Stimulated activated memory B cell treated with anti-CD40 and anti-IgM and Interleukin-4, amounts not matched to agents 10 μg/mL and 1 μg/mL and 100 μg/mL, for 72 hours (primary cell): ENCODE data around the gene BICD2.
"Not testable (repeated sequence)": the region's sequence is repeated elsewhere in the genome, so short reads cannot be mapped to it uniquely, and the experiment has no call there.

Source experiments
- ATAC-seq: fragments of 150-1000 bp; cut with Tn5 transposase; 2 replicates; pipeline ENCODE4 v1.10.0; 2021
- H3K27ac Mint-ChIP-seq: one replicate; pipeline ENCODE4 v1.8.0; 2022; ENCODE audit warnings: mild to moderate bottlenecking, mixed read lengths
- H3K27me3 Mint-ChIP-seq: one replicate; pipeline ENCODE4 v1.8.0; 2022; ENCODE audit warnings: mixed read lengths
- H3K36me3 Mint-ChIP-seq: one replicate; pipeline ENCODE4 v1.8.0; 2022; ENCODE audit warnings: mixed read lengths
- H3K4me1 Mint-ChIP-seq: one replicate; pipeline ENCODE4 v1.8.0; 2022; ENCODE audit warnings: mixed read lengths
- H3K4me3 Mint-ChIP-seq: one replicate; pipeline ENCODE4 v1.8.0; 2022; ENCODE audit warnings: mild to moderate bottlenecking, moderate library complexity, mixed read lengths
- H3K9me3 Mint-ChIP-seq: one replicate; pipeline ENCODE4 v1.8.0; 2022; ENCODE audit warnings: mixed read lengths

BICD2 gene

DNA sequence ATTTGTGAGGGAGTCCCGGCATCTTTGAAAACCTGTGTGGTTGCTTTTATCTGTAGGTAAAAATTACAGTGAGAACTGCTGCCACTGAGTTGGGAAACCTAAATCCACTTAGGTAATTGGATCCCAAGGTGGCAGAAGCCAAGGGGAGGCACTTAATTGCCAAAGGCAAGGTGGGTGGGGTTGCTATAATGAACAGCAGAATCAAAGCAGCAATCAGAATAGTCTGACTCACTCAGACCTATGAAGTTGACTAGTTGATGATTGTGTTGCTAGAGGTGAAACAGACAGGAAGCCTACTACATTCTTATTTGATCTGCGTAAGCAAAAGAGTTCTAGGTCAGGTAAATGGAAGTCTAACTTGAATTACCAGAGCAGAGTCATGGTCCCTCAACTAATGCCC, 17.3 kb upstream of the BICD2 start:
- no peak for ATAC-seq
- Mint-ChIP-seq H3K4me3 (no peak overlapping the region), H3K9me3 (peaks cover 9% of the 10 kb centered on the region), H3K4me1 (no peaks in the 10 kb centered on the region), H3K27me3 (peaks cover 10% of the 10 kb centered on the region), H3K27ac (no peak overlapping the region), H3K36me3 (no peaks in the 10 kb centered on the region)

DNA sequence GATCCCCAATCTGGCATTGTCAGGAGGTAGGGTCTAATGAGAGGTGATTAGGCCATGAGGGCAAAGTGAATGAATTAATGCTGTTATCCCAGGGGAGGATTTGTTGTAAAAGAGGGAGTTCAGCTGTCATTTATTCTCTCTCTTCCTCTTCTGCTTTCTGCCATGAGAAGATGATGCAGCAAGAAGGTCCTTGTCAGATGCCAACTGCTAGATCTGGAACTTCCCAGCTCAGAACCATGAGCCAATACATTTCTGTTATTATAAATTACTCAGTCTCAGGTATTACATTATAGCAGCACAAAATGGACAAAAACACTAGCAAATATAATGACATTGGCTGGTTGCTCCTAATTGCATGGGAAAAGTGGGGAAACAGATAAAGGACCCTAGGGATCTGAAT, 15.6 kb upstream of the BICD2 start:
- no peaks in the 10 kb centered on the region for H3K36me3 Mint-ChIP-seq
- H3K9me3 Mint-ChIP-seq: no peaks in the 10 kb centered on the region
- no peaks in the 10 kb centered on the region for H3K27me3 Mint-ChIP-seq
- H3K27ac Mint-ChIP-seq: no peak overlapping the region
- no peaks in the 10 kb centered on the region for H3K4me1 Mint-ChIP-seq
- no peak for ATAC-seq
- H3K4me3 Mint-ChIP-seq: no peak overlapping the region

DNA sequence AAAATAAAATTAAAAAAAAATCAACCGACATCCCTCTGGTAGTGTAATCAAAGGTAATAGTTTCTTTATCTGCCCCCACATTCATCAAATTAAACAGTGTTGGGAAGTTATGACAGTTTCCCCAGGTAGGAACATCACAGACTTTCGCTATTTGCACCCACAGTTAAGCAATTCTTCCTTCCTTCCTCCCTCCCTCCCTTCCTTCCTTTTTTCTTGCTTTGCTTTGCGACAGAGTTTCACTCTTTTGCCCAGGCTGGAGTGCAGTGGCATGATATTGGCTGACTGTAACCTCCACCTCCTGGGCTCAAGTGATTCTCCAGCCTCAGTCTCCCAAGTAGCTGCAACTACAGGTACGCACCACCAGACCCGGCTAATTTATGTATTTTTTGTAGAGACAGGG, 10.8 kb upstream of the BICD2 start:
- no peak overlapping the region for H3K4me3 Mint-ChIP-seq
- peaks cover 6% of the 10 kb centered on the region for H3K4me1 Mint-ChIP-seq
- ATAC-seq: no peak
- no peaks in the 10 kb centered on the region for H3K9me3 Mint-ChIP-seq
- no peak overlapping the region for H3K27ac Mint-ChIP-seq
- no peaks in the 10 kb centered on the region for H3K27me3 Mint-ChIP-seq
- no peaks in the 10 kb centered on the region for H3K36me3 Mint-ChIP-seq

DNA sequence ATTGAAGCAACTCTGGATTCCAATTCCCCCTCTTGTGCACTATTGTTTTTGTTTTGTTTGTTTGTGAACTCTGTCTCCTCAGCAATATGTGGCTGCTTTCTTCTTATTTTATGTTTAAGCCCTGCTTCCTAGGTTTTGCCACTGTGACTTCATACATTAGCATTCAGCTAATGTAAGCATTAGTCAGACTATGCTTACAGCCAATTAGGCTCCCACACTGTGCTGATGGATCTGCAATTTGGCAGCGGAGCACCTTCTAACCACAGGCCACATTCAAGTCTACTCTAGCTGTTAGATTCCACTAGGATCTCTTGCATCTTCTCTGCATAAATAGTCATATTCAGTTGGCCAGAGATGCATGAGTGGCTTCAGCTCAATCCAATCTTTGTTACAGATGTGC, 9.6 kb upstream of the BICD2 start:
- no peaks in the 10 kb centered on the region for H3K27me3 Mint-ChIP-seq
- H3K27ac Mint-ChIP-seq: no peak overlapping the region
- H3K9me3 Mint-ChIP-seq: no peaks in the 10 kb centered on the region
- H3K36me3 Mint-ChIP-seq: no peaks in the 10 kb centered on the region
- peaks cover 17% of the 10 kb centered on the region for H3K4me1 Mint-ChIP-seq
- H3K4me3 Mint-ChIP-seq: no peak overlapping the region
- no peak for ATAC-seq

DNA sequence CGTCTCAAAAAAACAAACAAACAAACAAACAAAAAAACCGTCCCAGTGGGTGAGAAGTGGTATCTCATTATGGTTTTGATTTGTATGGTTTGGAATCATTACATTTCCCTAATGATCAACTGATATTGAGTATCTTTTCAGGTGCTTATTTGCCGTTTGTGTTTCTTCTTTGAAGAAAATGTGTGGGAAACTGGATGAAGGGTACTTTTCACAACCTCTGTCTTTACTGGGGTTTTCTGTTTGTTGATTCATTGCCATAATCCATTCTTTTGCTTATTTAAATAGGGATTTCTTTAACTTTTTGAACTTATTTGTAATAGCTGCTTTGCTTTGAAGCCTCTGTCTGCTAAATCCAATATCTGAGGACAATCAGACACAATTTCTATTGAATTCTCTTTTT, 9.2 kb upstream of the BICD2 start:
- Mint-ChIP-seq H3K4me3 (no peak overlapping the region), H3K4me1 (peaks cover 17% of the 10 kb centered on the region), H3K27ac (no peak overlapping the region), H3K27me3 (no peaks in the 10 kb centered on the region), H3K36me3 (no peaks in the 10 kb centered on the region), H3K9me3 (no peaks in the 10 kb centered on the region)
- ATAC-seq: no peak

DNA sequence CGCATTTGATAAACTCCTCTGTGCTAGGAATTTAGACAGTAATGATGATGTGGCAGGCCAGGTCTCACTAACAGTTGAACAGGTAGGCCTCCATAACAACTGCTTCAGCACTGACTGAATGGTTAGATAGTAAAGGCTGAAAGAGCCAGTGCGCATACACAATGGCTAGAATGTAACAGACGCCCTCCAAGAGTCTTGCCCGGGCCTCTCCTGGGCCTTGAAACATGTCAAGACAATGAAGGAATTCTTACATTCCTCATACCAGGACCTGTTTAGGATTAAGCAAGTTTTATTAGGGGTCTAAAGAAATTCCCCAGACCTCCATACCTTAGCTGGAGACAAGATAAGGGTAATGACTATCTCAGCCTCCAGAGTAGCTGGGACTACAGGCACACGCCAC, 6.7 kb upstream of the BICD2 start:
- H3K4me3 Mint-ChIP-seq: no peak overlapping the region
- ATAC-seq: no peak
- H3K27ac Mint-ChIP-seq: peak overlapping the region; percentile 78
- peaks cover 17% of the 10 kb centered on the region for H3K4me1 Mint-ChIP-seq
- no peaks in the 10 kb centered on the region for H3K9me3 Mint-ChIP-seq
- H3K36me3 Mint-ChIP-seq: no peaks in the 10 kb centered on the region
- no peaks in the 10 kb centered on the region for H3K27me3 Mint-ChIP-seq

DNA sequence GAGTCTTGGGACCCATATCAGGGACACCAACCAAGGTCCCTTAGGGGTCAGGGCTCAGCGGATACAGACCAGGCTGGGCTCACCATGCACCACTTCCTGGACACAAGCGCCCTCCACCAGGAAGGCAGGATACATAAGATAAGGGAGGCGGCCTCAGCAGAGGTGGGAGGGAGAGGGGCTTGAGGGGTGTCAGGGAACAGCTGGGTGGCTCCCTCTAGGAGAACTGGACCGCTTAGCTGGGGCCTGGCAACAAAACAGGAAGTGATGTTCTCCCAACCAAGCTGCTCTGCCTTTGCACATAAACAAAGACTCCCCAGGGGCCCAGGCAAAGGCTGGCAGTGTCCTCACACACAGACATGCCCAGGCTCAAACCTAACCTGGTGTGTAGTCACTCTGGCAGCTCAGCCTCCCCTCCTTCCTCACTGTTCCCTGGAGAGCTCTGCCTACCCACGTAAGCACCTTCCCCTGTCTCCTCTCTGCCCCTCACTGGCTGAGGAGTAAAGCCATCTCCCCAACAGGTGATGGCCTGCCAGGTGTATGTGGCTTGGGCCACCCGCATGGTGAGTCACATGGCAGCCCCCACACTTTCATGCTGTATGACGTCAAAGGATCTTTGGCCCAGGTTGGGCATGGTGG, 5.8 kb upstream of the BICD2 start:
- no peaks in the 10 kb centered on the region for H3K36me3 Mint-ChIP-seq
- ATAC-seq: peak; percentile 91
- no peaks in the 10 kb centered on the region for H3K9me3 Mint-ChIP-seq
- H3K27ac Mint-ChIP-seq: peak overlapping the region; percentile 78
- H3K27me3 Mint-ChIP-seq: no peaks in the 10 kb centered on the region
- peaks cover 25% of the 10 kb centered on the region for H3K4me1 Mint-ChIP-seq
- H3K4me3 Mint-ChIP-seq: no peak overlapping the region

DNA sequence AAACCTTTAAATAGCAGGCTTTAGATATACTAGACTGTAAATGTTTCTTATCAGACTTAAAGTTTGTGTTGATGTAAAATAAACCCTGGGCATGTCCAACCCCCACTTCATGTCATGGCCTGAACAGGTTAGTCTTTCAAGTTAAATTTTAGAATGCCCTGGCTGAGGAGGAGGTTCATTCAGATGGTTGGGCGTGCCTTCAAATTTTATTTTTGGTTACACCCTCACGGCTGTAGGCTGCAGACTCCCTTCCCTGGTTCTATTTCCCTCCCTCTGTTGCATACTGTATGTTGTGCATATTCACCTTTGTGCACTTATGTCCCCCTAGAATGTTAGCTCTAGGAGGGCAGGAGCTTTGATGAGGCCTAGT, 5.3 kb upstream of the BICD2 start:
- H3K36me3 Mint-ChIP-seq: no peaks in the 10 kb centered on the region

DNA sequence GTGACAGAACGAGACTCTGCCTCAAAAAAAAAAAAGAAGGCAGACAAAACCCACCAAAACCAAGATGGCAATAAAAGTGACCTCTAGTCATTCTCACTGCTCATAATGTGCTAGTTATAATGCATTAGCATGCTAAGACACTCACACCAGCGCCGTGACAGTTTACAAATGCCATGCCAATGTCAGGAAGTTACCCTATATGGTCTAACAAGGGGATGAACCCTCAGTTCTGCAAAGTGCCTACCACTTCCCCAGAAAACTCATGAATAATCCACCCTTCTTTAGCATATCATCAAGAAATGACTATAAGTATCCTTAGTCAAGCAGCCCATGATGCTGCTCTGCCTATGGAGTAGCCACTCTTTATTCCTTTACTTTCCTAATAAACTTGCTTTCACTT, 4.7 kb upstream of the BICD2 start:
- no peak overlapping the region for H3K4me3 Mint-ChIP-seq
- H3K9me3 Mint-ChIP-seq: no peaks in the 10 kb centered on the region
- H3K27me3 Mint-ChIP-seq: no peaks in the 10 kb centered on the region
- peaks cover 26% of the 10 kb centered on the region for H3K4me1 Mint-ChIP-seq
- ATAC-seq: no peak
- no peaks in the 10 kb centered on the region for H3K36me3 Mint-ChIP-seq
- H3K27ac Mint-ChIP-seq: peak overlapping the region; percentile 78

More for the DNA sequence above, 5.3 kb upstream of the BICD2 start:
- ATAC-seq: no peak
- Mint-ChIP-seq H3K4me3 (no peak overlapping the region), H3K27me3 (no peaks in the 10 kb centered on the region), H3K4me1 (peaks cover 26% of the 10 kb centered on the region), H3K9me3 (no peaks in the 10 kb centered on the region), H3K27ac (peak overlapping the region; percentile 78)

DNA sequence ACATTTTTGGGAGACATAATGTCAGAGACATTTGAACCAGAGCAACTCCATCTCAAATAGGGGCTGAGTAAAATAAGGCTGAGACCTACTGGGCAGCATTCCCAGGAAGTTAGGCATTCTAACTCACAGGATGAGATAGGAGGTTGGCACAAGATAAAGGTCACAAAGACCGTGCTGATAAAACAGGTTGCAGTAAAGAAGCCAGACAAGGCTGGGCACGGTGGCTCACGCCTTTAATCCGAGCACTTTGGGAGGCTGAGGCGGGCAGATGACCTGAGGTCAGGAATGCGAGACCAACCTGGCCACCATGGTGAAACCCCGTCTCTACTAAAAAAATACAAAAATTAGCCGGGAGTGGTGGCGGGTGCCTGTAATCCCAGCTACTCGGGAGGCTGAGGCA, 4.2 kb upstream of the BICD2 start:
- not testable (repeated sequence) for ATAC-seq, H3K9me3 Mint-ChIP-seq, H3K4me3 Mint-ChIP-seq, H3K36me3 Mint-ChIP-seq, H3K27me3 Mint-ChIP-seq
- Mint-ChIP-seq H3K27ac (peak overlapping the region; percentile 23), H3K4me1 (peaks cover 27% of the 10 kb centered on the region)

DNA sequence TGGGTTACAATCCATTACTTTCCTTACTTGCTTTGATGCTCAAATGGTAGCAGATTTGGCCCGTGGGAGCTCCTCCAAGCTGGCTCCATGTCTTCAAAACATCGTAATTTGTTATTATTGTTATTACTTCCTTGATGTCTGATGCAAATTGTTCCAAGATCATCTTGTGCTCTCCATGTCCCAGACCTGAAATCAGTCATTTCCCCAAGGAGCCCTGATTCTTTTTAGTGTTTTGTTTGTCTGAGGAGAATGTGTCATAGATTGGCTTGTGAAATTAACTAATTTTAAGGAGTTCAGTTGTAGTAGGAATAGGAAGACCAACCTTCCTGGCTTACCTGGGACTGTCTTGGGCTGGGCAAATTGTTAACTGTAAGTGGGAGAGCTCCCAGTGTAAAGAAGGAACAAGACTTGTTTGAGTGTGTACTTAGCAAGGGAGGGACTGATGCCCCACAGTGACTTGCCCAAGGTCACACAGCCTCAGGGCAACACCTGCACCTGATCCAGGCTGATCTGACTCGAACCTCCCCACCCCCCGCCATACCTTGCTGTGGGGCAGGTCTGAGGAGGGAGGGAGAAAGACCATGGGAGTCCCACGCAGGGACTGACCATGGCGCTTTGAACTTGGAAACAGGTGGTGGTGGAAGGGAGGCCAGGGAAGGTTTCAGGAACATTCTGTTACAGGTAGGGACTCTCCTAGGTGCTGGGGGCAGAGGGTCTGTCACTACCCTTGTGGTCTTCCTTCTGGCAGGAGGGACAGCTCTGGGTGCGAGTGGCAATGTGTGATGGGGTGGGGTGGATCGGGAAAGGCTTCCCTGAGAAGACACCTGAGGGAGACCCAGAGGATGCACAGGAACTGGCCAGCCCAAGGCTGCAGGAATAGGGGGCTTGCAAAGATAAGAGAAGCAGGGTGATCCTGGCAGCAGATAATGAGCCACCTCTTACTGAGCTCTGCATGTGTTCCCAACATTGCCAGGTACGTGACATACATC, 2.7 kb upstream of the BICD2 start:
- Mint-ChIP-seq H3K36me3 (no peaks in the 10 kb centered on the region), H3K4me3 (no peak overlapping the region), H3K4me1 (peaks cover 41% of the 10 kb centered on the region), H3K9me3 (no peaks in the 10 kb centered on the region), H3K27ac (peak overlapping the region; percentile 23), H3K27me3 (no peaks in the 10 kb centered on the region)
- no peak for ATAC-seq

DNA sequence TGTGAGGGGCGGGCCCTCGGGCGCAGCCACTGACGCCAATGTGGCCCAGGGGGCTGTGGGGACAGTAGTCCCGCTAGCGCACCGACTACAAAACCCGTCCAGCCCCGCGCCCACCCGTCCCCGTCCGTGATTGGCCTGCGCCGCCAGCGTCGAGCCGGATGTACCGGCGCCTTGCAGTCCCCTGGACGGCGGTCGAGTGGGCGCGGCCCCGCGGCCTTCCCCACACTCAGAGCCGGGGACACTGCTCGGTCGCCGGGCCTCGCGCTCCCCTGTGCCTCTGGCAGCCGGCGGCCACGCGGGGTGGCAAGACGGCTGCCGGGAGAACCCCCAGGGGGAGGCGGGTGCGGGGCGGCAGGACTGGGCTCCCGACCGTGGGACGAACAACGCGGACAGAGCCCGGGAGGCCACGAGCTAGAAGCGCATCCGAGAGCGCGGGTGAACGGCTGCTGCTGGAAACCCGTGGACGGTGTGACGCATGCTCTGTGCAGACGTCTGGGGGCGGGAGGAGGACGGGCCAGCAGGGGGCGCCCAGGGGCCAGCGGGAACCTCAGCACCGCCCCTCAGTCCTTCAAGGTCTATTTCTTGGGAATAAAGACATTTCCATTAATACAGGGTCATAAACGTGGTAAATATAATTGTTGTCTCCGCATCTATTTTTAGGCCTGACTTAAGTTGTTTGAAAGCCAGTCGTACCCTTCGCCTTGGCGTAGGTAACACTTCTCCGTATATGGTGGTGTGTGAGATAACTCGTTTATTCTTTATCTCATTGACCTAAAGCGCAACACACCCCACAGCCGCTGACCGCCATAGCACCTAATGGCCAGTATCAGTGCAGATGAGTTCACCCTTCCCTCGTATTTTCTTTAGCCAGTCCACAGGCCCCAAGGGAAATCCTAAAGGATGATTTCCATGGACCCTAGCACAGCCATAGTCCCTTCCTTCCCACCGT, 629 bp upstream of the BICD2 start:
- peak overlapping the region; percentile 90 for H3K4me3 Mint-ChIP-seq
- ATAC-seq: peak; percentile 97
- no peaks in the 10 kb centered on the region for H3K36me3 Mint-ChIP-seq
- H3K27me3 Mint-ChIP-seq: no peaks in the 10 kb centered on the region
- H3K27ac Mint-ChIP-seq: peak overlapping the region; percentile 90
- peaks cover 54% of the 10 kb centered on the region for H3K4me1 Mint-ChIP-seq
- no peaks in the 10 kb centered on the region for H3K9me3 Mint-ChIP-seq

DNA sequence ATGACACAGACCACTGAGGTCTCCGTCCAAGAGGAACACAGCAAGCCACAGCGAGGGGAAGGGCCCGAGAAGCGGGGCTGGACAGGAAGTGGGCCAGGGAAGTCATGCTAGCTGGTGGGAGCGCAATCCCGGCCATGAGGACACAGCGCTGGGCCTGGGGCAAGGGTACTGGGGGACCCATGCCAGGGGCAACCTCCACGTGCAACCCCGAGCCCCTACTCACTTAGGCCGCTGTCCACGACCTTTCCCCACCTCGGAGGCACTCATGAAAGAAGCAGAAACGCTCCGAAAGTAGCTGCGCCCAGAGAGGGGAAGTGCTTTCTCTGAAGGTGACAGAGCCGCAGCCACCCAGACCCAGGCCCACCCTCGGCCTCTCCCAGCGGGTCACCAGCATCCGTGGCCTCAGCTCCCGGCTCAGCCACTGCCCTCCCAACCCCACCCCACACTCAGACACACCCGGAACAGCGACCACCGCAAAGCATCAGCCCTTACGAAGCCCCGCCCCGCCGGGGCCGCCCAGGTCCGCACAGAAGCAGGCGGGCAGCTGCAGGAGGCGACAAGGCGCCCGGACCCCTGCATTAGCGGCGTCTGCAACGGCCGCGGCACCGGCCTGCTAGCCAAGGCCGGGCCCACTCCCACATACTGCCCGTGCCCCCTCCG, 782 bp downstream of the BICD2 start:
- peak; percentile 0 for ATAC-seq
- Mint-ChIP-seq H3K27me3 (no peaks in the 10 kb centered on the region), H3K9me3 (no peaks in the 10 kb centered on the region), H3K4me1 (peaks cover 58% of the 10 kb centered on the region), H3K36me3 (no peaks in the 10 kb centered on the region), H3K4me3 (peak overlapping the region; percentile 99), H3K27ac (peak overlapping the region; percentile 90)

DNA sequence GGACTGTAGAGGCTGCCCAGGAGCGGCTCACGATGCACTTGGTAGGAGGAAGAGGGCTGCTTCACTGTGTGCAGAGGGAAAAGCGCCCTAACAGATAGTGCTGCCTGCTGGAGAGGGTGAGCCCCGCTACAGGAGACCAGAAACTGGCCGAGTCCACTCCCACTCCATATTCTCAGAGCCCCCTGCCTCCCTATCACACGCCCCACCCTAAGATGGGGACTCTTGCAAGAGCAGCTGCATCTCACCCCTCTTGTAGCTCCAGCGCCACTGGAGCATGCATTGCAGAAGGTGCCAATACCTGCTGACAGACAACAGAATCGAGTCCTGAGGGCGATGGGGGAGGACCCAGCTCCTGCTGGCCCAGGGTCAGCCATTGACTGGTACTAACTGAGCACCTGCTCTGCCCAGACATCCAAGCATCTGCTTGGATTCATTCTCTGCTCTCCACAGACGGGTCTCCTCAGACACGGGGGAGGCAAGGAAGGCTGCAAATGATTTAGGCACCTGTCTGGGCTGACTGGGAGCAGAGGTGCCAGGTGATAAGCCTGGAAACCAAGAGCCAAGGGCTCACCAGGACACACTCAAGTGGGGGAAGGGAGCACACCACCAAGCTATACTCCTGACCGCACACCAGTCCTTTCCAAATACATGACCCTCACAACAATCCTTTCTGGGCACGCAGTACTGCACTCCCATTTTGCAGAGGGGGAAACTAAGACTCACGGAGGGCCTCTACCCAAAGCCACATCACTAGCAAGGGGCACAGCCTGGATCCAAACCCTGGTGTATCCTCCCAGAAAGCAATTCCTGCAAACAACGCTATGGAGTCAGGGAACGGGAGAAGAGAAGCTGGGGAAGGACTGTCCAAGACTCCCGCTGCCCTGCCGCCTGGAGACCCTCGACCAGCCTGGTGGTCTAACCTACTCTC, 1.6 kb downstream of the BICD2 start:
- Mint-ChIP-seq H3K4me1 (peaks cover 58% of the 10 kb centered on the region), H3K27ac (peak overlapping the region; percentile 90), H3K4me3 (peak overlapping the region; percentile 99), H3K27me3 (no peaks in the 10 kb centered on the region), H3K36me3 (no peaks in the 10 kb centered on the region), H3K9me3 (no peaks in the 10 kb centered on the region)
- ATAC-seq: no peak
